ENCODE data around the gene ASB10.

Gene ASB10

GRCh38 chr7:151157645-151158329 lies 29.3 kb downstream of the ASB10 start:
- no peak for DNase-seq

GRCh38 chr7:151152643-151153513 lies 34.2 kb downstream of the ASB10 start:
- DNase-seq: no peak

- no peak for DNase-seq
Measured at GRCh38 chr7:151150388-151150787, 36.7 kb downstream of the ASB10 start.

GRCh38 chr7:151148319-151149259 lies 38.5 kb downstream of the ASB10 start:
- DNase-seq: no peak

GRCh38 chr7:151146761-151147160 lies 40.3 kb downstream of the ASB10 start:
- no peak for DNase-seq

- no peak for DNase-seq
Measured at GRCh38 chr7:151144387-151144786, 42.7 kb downstream of the ASB10 start.

GRCh38 chr7:151143261-151144015 lies 43.6 kb downstream of the ASB10 start:
- no peak for DNase-seq

GRCh38 chr7:151142686-151143040 lies 44.4 kb downstream of the ASB10 start:
- no peak for DNase-seq

- DNase-seq: no peak
Measured at GRCh38 chr7:151141855-151142685, 45.0 kb downstream of the ASB10 start.

GRCh38 chr7:151141311-151141854 lies 45.7 kb downstream of the ASB10 start:
- DNase-seq: no peak

GRCh38 chr7:151140826-151141225 lies 46.2 kb downstream of the ASB10 start:
- no peak for DNase-seq

- DNase-seq: no peak
Measured at GRCh38 chr7:151139791-151140190, 47.3 kb downstream of the ASB10 start.

GRCh38 chr7:151139071-151139790 lies 47.8 kb downstream of the ASB10 start:
- no peak for DNase-seq

GRCh38 chr7:151138153-151138851 lies 48.7 kb downstream of the ASB10 start:
- no peak for DNase-seq

- DNase-seq: no peak
Measured at GRCh38 chr7:151137791-151138152, 49.3 kb downstream of the ASB10 start.

- DNase-seq: no peak
Measured at GRCh38 chr7:151137076-151137675, 49.9 kb downstream of the ASB10 start.

GRCh38 chr7:151135866-151136843 lies 50.9 kb downstream of the ASB10 start:
- DNase-seq: no peak

- DNase-seq: no peak
Measured at GRCh38 chr7:151135525-151135845, 51.6 kb downstream of the ASB10 start.
